HG03457 (cell line): ENCODE measurements around the gene CYSRT1.

ENCODE experiments used
- ATAC-seq: cut with Tn5 transposase; IDR thresholded peaks from one replicate; pipeline ENCODE4 v1.9.1; 2021; ENCODE audit warnings: moderate number of reproducible peaks; ENCODE audit not compliant: unreplicated experiment

Gene CYSRT1

GRCh38 chr9:137205126-137206069 lies 19.6 kb upstream of the CYSRT1 start, which contains the start of the genes NDOR1 and TMEM203:
TSS of gene NDOR1 (plus strand) at chr9:137205700. CDS start at chr9:137205778, 78 bp downstream.
TSS of gene TMEM203 (minus strand) at chr9:137205648. CDS start at chr9:137205414, 234 bp downstream.
- ATAC-seq, result no peak

GRCh38 chr9:137206602-137207001 lies 18.4 kb upstream of the CYSRT1 start:
- no peak for ATAC-seq

- ATAC-seq, result no peak
Observed at GRCh38 chr9:137211532-137211931, 13.4 kb upstream of the CYSRT1 start.

GRCh38 chr9:137212520-137212919 lies 12.5 kb upstream of the CYSRT1 start:
- no peak for ATAC-seq

- no peak for ATAC-seq
Observed at GRCh38 chr9:137213160-137214060, 11.6 kb upstream of the CYSRT1 start.

GRCh38 chr9:137214620-137215019 lies 10.4 kb upstream of the CYSRT1 start:
- ATAC-seq, result no peak

- ATAC-seq, result no peak
Observed at GRCh38 chr9:137215196-137215986, 9.6 kb upstream of the CYSRT1 start.

GRCh38 chr9:137216188-137216965 lies 8.6 kb upstream of the CYSRT1 start:
- no peak for ATAC-seq

GRCh38 chr9:137217276-137218211 lies 7.4 kb upstream of the CYSRT1 start:
- ATAC-seq, result no peak

GRCh38 chr9:137218212-137218753 lies 6.7 kb upstream of the CYSRT1 start:
- no peak for ATAC-seq

GRCh38 chr9:137218754-137219271 lies 6.2 kb upstream of the CYSRT1 start:
- no peak for ATAC-seq

- ATAC-seq, result no peak
Observed at GRCh38 chr9:137219757-137220316, 5.1 kb upstream of the CYSRT1 start.

- ATAC-seq, result no peak
Observed at GRCh38 chr9:137220317-137221094, 4.5 kb upstream of the CYSRT1 start.

GRCh38 chr9:137221095-137221505 lies 3.9 kb upstream of the CYSRT1 start:
- no peak for ATAC-seq

- ATAC-seq, result no peak
Observed at GRCh38 chr9:137221506-137222111, 3.4 kb upstream of the CYSRT1 start.

- ATAC-seq, result no peak
Observed at GRCh38 chr9:137222190-137223077, 2.5 kb upstream of the CYSRT1 start, which contains the start of gene RNF208. TSS of gene RNF208 (minus strand) at chr9:137222240. CDS start at chr9:137221212, 1,028 bp downstream.
